A549 (cell line): Measurements from ENCODE around the gene GPR12. TPM values are rescaled to one million over a fixed set of nuclear protein-coding genes. Genes with fewer than 3 reads are reported as not detected.

ENCODE experiments used
- ATAC-seq, 2 experiments: fragments of 200-7000 bp in 1 of 2; fragments of >200 bp in 1 of 2; cut with Nextera tagmentation in 1 of 2; cut with Tn5 transposase in 1 of 2; 3 replicates each; pipeline versions ENCODE4 v1.8.0 to v1.9.1; 2018 to 2020; ENCODE audit warnings: mild to moderate bottlenecking in 1 of 2, moderate library complexity in 1 of 2
- CTCF ChIA-PET: fragments of 300-600 bp; sonication (Branson Sonifier 250); formaldehyde crosslinking; extraction: SDS; loops from one replicate; lab custom pipeline; 2021; ENCODE audit warnings: antibody characterized with exemption, inconsistent platforms; lab: Yijun Ruan, JAX
- POLR2A ChIA-PET: fragments of 350-600 bp; formaldehyde crosslinking; extraction: SDS; loops from one replicate; lab custom pipeline; 2021; ENCODE audit warnings: antibody characterized with exemption, inconsistent platforms; lab: Yijun Ruan, JAX
- DNase-seq, 2 experiments: peaks; one replicate each; pipeline versions ENCODE4 v3.0.0 to v3.0.0-alpha.2; 2011 to 2016; ENCODE audit warnings: low read depth in 1 of 2, low spot score in 1 of 2
- FAIRE-seq: peaks from 2 replicates; lab custom pipeline; 2011; peaks lifted over from hg19 to GRCh38; lab: Jason Lieb, UNC
- H3K27ac ChIP-seq, 2 experiments: fragments of >200 bp; sonication (Bioruptor Twin); formaldehyde crosslinking; 3 replicates each; pipeline ENCODE4 v1.5.1; 2016 to 2017
- H3K4me1 ChIP-seq: fragments of >200 bp; sonication (Bioruptor Twin); formaldehyde crosslinking; 3 replicates; pipeline ENCODE4 v1.6.1; 2016
- H3K4me2 ChIP-seq: fragments of >200 bp; sonication (Bioruptor Twin); formaldehyde crosslinking; 3 replicates; pipeline ENCODE4 v1.6.1; 2016
- H3K4me3 ChIP-seq: fragments of >200 bp; sonication (Bioruptor Twin); formaldehyde crosslinking; 3 replicates; pipeline ENCODE4 v1.5.1; 2016
- H3K9me3 ChIP-seq: fragments of >200 bp; sonication (Bioruptor Twin); formaldehyde crosslinking; 3 replicates; pipeline ENCODE4 v1.6.1; 2016
- CBX2 ChIP-seq: fragments of 200-600 bp; sonication (generic); IDR thresholded peaks from 2 replicates; pipeline ENCODE4 v1.6.1; 2016; ENCODE audit warnings: low read depth, mild to moderate bottlenecking, borderline replicate concordance
- CHD2 ChIP-seq: fragments of 150-350 bp; IDR thresholded peaks from 2 replicates; pipeline ENCODE4 v1.6.1; 2014; ENCODE audit warnings: low read length; ENCODE audit not compliant: partially characterized antibody
- CHD4 ChIP-seq: fragments of 200-600 bp; sonication (generic); IDR thresholded peaks from 2 replicates; pipeline ENCODE4 v1.6.1; 2016; ENCODE audit warnings: antibody characterized with exemption, mild to moderate bottlenecking, borderline replicate concordance
- EHF ChIP-seq: fragments of 250-450 bp; sonication (Bioruptor Pico); IDR thresholded peaks from 2 replicates; pipeline ENCODE4 v1.5.0; 2020; ENCODE audit warnings: mild to moderate bottlenecking
- FOSL2 ChIP-seq, 2 experiments: fragments of 450-650 bp in 1 of 2; fragments of >200 bp in 1 of 2; sonication (Bioruptor Twin) in 1 of 2; formaldehyde crosslinking; IDR thresholded peaks; 2 replicates each; pipeline versions ENCODE4 v1.5.0 to v1.6.1; 2016 to 2020; ENCODE audit warnings: mild to moderate bottlenecking in 1 of 2, moderate library complexity in 1 of 2
- FOXS1 ChIP-seq: fragments of 250-450 bp; sonication (Bioruptor Pico); IDR thresholded peaks from 2 replicates; pipeline ENCODE4 v1.5.0; 2020; ENCODE audit warnings: mild to moderate bottlenecking, moderate library complexity
- HEYL ChIP-seq: fragments of 250-450 bp; sonication (Bioruptor Pico); IDR thresholded peaks from 2 replicates; pipeline ENCODE4 v1.8.0; 2021; ENCODE audit warnings: mild to moderate bottlenecking, moderate library complexity
- KDM1A ChIP-seq: fragments of 200-600 bp; sonication (generic); IDR thresholded peaks from 2 replicates; pipeline ENCODE4 v1.6.1; 2016; ENCODE audit warnings: low read depth, mild to moderate bottlenecking
- MAFK ChIP-seq: fragments of 450-650 bp; IDR thresholded peaks from 2 replicates; pipeline ENCODE4 v1.6.1; 2014; ENCODE audit not compliant: partially characterized antibody
- MYC ChIP-seq: IDR thresholded peaks from 2 replicates; pipeline ENCODE4 v1.6.1; 2012; ENCODE audit warnings: mild to moderate bottlenecking, inconsistent platforms, low read length, improper control_type of control experiment, borderline replicate concordance
- NFE2L2 ChIP-seq: fragments of 150-350 bp; conservative IDR thresholded peaks from 2 replicates; pipeline ENCODE4 v1.6.1; 2014; ENCODE audit warnings: low read length
- NPAS2 ChIP-seq: fragments of 250-450 bp; sonication (Bioruptor Pico); IDR thresholded peaks from 2 replicates; pipeline ENCODE4 v1.8.0; 2022; ENCODE audit warnings: mild to moderate bottlenecking, moderate library complexity, borderline replicate concordance
- POLR2A ChIP-seq: IDR thresholded peaks from 2 replicates; pipeline ENCODE4 v1.6.1; 2012; ENCODE audit warnings: mild to moderate bottlenecking, low read length
- RCOR1 ChIP-seq: fragments of 150-350 bp; IDR thresholded peaks from 2 replicates; pipeline ENCODE4 v1.6.1; 2014; ENCODE audit warnings: antibody characterized with exemption, low read length, low read depth
- RNF2 ChIP-seq: fragments of 200-600 bp; sonication (generic); IDR thresholded peaks from 2 replicates; pipeline ENCODE4 v1.6.1; 2016; ENCODE audit warnings: low read depth, mild to moderate bottlenecking, antibody characterized with exemption, moderate library complexity, borderline replicate concordance
- SMC3 ChIP-seq: fragments of >200 bp; sonication (Bioruptor Twin); formaldehyde crosslinking; IDR thresholded peaks from 3 replicates; pipeline ENCODE4 v1.6.1; 2018; ENCODE audit warnings: inconsistent platforms
- TFCP2L1 ChIP-seq: fragments of 250-450 bp; sonication (Bioruptor Pico); IDR thresholded peaks from 2 replicates; pipeline ENCODE4 v1.5.0; 2021; ENCODE audit warnings: mild to moderate bottlenecking
- USF2 ChIP-seq: fragments of 450-650 bp; IDR thresholded peaks from 2 replicates; pipeline ENCODE4 v1.6.1; 2014; ENCODE audit warnings: antibody characterized with exemption
- ZNF302 ChIP-seq: fragments of 250-450 bp; sonication (Bioruptor Pico); IDR thresholded peaks from 2 replicates; pipeline ENCODE4 v1.9.0; 2021; ENCODE audit warnings: inconsistent platforms, mild to moderate bottlenecking, moderate library complexity
- ZSCAN20 ChIP-seq: fragments of 250-450 bp; sonication (Bioruptor Pico); IDR thresholded peaks from 2 replicates; pipeline ENCODE4 v1.8.0; 2022; ENCODE audit warnings: mild to moderate bottlenecking, moderate library complexity
- WGBS: methylation state at CpG from one replicate; pipeline ENCODE4 v1.1.6; 2017; ENCODE audit errors: missing lambda C conversion rate; 5-methylcytosine and 5-hydroxymethylcytosine counted together
- polyA plus RNA-seq, 4 experiments: library from polyadenylated mRNA; depleted of rRNA in 3 of 4; stranded (reverse); fragments of >200 nt; fragmentation: RNase III in 1 of 4; extraction: RNeasy Plus Mini Kit Qiagen cat#74134 plus additional on column Dnase treatment in 1 of 4; gene quantifications; 2 replicates in 3 of 4; 3 replicates in 1 of 4; pipeline ENCODE4 v1.2.3, GENCODE V29; 2011 to 2017
- TF ChIP-seq, protein P1 (sequence below): fragments of 150-350 bp; IDR thresholded peaks from 2 replicates; pipeline ENCODE4 v1.6.1; 2014; ENCODE audit warnings: low read depth, mild to moderate bottlenecking, low read length
- TF ChIP-seq, protein P2 (sequence below): fragments of >200 bp; sonication (Bioruptor Twin); formaldehyde crosslinking; IDR thresholded peaks from 3 replicates; pipeline ENCODE4 v1.5.1; 2016

Gene GPR12
- polyA plus RNA-seq, 2 of the 4 experiments (the other 2 are of a cell fraction), result not detected

DNA sequence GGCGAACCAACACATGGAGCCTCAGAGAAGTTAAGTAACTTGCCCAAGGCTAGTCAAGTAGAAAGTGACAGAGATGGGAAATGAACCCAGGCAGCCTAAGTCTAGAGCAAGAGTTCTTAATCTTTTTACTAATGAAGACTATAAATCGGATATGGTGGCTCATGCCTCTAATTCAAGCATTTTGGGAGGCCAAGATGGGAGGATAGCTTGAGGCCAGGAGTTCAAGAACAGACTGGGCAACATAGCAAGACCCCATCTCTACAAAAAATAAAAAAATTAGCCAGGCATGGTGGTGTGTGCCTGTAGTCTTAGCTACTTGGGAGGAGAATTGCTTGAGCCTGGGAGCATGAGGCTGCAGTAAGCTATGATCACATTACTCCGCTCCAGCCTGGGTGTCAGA lies 10.7 kb downstream of the GPR12 start:
- FAIRE-seq (no peak), ATAC-seq (no peak), DNase-seq (no peak)
- Histone ChIP-seq H3K27ac (no peak overlapping the region), H3K4me2 (no peak overlapping the region), H3K9me3 (no peaks in the 10 kb centered on the region), H3K4me3 (no peak overlapping the region), H3K4me1 (no peaks in the 10 kb centered on the region)
- POLR2A ChIA-PET, result no interaction called here
- 28% methylated on average over 3 of the region's 3 CpGs for WGBS
- TF ChIP-seq HEYL (CRISPR knock-in tag), result no peak
- no peak for TF ChIP-seq POLR2A
- no peak for TF ChIP-seq ZSCAN20
- no peak for TF ChIP-seq RNF2
- no peak for TF ChIP-seq USF2
- no peak for TF ChIP-seq CHD4
- no peak for TF ChIP-seq MYC
- no peak for TF ChIP-seq NPAS2 (CRISPR knock-in tag)
- TF ChIP-seq, protein P1, sequence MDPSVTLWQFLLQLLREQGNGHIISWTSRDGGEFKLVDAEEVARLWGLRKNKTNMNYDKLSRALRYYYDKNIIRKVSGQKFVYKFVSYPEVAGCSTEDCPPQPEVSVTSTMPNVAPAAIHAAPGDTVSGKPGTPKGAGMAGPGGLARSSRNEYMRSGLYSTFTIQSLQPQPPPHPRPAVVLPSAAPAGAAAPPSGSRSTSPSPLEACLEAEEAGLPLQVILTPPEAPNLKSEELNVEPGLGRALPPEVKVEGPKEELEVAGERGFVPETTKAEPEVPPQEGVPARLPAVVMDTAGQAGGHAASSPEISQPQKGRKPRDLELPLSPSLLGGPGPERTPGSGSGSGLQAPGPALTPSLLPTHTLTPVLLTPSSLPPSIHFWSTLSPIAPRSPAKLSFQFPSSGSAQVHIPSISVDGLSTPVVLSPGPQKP, result no peak
- no peak for TF ChIP-seq CHD2
- no peak for TF ChIP-seq ZNF302 (CRISPR knock-in tag)
- no peak for TF ChIP-seq SMC3
- CTCF ChIA-PET, result interaction anchor here (0.6 kb wide), 1 partner anchor 1235 kb away, joined by 3 read pairs; no protein-coding TSS in a partner anchor

DNA sequence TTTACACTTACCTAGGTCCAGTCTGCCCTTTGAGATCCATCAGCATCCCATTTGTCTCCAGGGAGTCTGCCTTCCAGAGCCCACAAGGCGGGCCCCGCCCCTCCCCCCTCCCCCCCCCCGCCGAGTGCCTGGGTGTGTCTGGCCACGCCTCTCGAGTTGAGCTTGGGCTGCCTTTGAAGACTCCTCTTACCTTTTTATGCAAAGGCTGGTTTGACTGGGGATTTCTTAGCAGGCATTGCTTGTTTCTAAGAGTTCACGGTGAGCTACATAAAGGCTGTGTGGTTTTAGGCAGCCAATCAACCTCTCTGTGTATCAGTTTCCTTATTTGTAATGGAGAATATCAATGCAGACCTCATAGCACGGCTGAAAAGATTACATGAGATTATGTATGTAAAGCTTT lies 11.3 kb downstream of the GPR12 start:
- POLR2A ChIA-PET, result no interaction called here
- no peak overlapping the region for H3K4me3 ChIP-seq
- FAIRE-seq, result no peak
- CTCF ChIA-PET, result interaction anchor here (0.6 to 1.1 kb wide), 2 partner anchors 564 to 1235 kb away, joined by 3 read pairs; no protein-coding TSS in a partner anchor
- 12% methylated on average over 3 of the region's 8 CpGs for WGBS
- H3K4me1 ChIP-seq, result no peaks in the 10 kb centered on the region
- no peak for DNase-seq
- H3K27ac ChIP-seq, result no peak overlapping the region
- no peak overlapping the region for H3K4me2 ChIP-seq
- TF ChIP-seq TFCP2L1 (CRISPR knock-in tag) (no peak), RCOR1 (no peak), KDM1A (no peak), EHF (CRISPR knock-in tag) (no peak), MYC (no peak)
- TF ChIP-seq, all 56 proteins: peak for 0
- ATAC-seq, result no peak
- H3K9me3 ChIP-seq, result no peaks in the 10 kb centered on the region

DNA sequence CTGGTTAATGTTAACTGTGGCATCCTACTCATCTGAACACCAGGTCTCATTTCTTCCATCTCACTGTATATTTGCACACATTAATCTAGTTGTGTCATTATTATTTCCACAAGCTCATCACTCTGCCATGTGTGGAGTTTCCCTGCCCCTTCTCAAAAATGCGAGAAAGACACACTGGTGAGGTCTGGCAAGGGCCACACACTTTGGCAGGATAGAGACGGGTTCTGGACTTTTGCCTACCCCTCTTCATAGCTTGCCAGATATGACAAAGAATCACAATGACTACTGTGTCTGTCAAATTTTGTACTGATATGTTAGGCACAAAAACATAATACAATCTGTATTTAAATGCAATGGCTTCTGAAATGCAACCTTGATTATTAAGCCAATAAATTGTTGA lies 12.9 kb downstream of the GPR12 start:
- CTCF ChIA-PET, result no interaction called here
- H3K4me3 ChIP-seq, result no peak overlapping the region
- H3K9me3 ChIP-seq, result no peaks in the 10 kb centered on the region
- 4% methylated on average over 2 of the region's 2 CpGs for WGBS
- no peak for ATAC-seq
- H3K4me2 ChIP-seq, result no peak overlapping the region
- TF ChIP-seq ZSCAN20 (no peak), FOXS1 (no peak), CBX2 (no peak), FOSL2 (IDR thresholded peaks at IDR 0.05) (no peak), FOSL2 (CRISPR knock-in tag; IDR thresholded peaks at IDR 0.05) (no peak), NFE2L2 (no peak), MAFK (no peak)
- TF ChIP-seq, protein P2, sequence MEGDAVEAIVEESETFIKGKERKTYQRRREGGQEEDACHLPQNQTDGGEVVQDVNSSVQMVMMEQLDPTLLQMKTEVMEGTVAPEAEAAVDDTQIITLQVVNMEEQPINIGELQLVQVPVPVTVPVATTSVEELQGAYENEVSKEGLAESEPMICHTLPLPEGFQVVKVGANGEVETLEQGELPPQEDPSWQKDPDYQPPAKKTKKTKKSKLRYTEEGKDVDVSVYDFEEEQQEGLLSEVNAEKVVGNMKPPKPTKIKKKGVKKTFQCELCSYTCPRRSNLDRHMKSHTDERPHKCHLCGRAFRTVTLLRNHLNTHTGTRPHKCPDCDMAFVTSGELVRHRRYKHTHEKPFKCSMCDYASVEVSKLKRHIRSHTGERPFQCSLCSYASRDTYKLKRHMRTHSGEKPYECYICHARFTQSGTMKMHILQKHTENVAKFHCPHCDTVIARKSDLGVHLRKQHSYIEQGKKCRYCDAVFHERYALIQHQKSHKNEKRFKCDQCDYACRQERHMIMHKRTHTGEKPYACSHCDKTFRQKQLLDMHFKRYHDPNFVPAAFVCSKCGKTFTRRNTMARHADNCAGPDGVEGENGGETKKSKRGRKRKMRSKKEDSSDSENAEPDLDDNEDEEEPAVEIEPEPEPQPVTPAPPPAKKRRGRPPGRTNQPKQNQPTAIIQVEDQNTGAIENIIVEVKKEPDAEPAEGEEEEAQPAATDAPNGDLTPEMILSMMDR, result no peak
- TF ChIP-seq, all 56 proteins: peak for 0
- FAIRE-seq (no peak), DNase-seq (no peak)
- POLR2A ChIA-PET, result no interaction called here
- Histone ChIP-seq H3K4me1 (no peaks in the 10 kb centered on the region), H3K27ac (no peak overlapping the region)
